Cardiac septum (tissue), 1 donor: ENCODE measurements around the gene BCL7B. TPM values are rescaled to one million over a fixed set of nuclear protein-coding genes. Genes with fewer than 3 reads are reported as not detected.
"Not testable (repeated sequence)": the region's sequence is repeated elsewhere in the genome, so short reads cannot be mapped to it uniquely, and the experiment has no call there.

ENCODE experiments used
- DNase-seq: peaks from one replicate; pipeline ENCODE4 v3.0.0-alpha.2; 2020; ENCODE audit warnings: low spot score
- intact Hi-C: fragments of 100-400 bp; cut with DNase I; formaldehyde crosslinking; loops from one replicate; pipeline ENCODE4 v1.14.0; 2022
- long read RNA-seq: library from polyadenylated mRNA; unstranded; transcript quantifications from one replicate; pipeline ENCODE4 v2.0.0, GENCODE V29; 2021
- total RNA-seq: library from RNA; stranded (reverse); fragmentation: NEBNext Ultra II Directional; extraction: Animal tissue kit (Norgen Biotek cat#: 25700); gene quantifications from one replicate; pipeline ENCODE4 v1.2.1, GENCODE V29; 2021
- donor health status: DM: no; HTN: no; CAD: no.

The BCL7B gene
- 68.9 TPM for total RNA-seq
- long read RNA-seq, transcript BCL7B-206 (7 exons, 985 nt), result minor isoform, 11 of 180 reads
- long read RNA-seq, transcript BCL7B-201 (6 exons, 1,975 nt), result major isoform, 149 of 180 reads
- long read RNA-seq, partial matches to known transcripts, result 6 of 180 reads
- long read RNA-seq, other reads (novel, unspliced or antisense), result 9 of 180 reads

GRCh38 chr7:73557397-73558257 lies at the start of gene BCL7B:
TSS of gene BCL7B (minus strand) at chr7:73557690. CDS start at chr7:73557578, 112 bp downstream.
- intact Hi-C loops, result loop anchor here (1.0 to 2.0 kb wide), 2 partner anchors 21 to 35 kb away; partner anchors contain the start of genes BAZ1B and TBL2
- DNase-seq, result peak; percentile 83

- DNase-seq, result no peak
- intact Hi-C loops, result loop anchor here (2.0 to 5.0 kb wide), 2 partner anchors 119 to 252 kb away; no protein-coding TSS in a partner anchor
Observed at GRCh38 chr7:73605601-73606220, 48.2 kb upstream of the BCL7B start.

GRCh38 chr7:73602721-73603651 lies 45.5 kb upstream of the BCL7B start:
- DNase-seq, result no peak
- intact Hi-C loops, result no loop called here

DNA sequence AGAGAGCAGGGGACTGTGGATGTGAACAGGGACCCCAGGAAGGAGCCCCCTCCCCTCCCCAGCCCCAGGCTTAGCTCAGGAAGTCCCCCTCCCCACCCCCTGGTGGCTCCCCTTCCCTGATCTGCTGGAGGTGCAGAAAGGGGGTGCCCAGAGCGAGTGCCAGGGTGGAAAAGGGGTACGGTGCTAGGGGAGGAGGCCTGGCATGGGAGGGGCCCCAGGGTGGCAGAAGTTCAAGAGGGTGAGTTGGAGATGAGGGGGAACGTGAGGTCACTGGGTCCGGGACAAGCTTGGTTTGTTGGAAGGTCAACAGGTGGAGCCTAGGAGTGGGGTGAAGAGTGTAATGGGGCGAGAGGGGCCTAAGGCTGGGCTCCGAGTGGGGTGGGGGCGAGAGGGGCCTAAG lies 42.4 kb upstream of the BCL7B start:
- no peak for DNase-seq
- intact Hi-C loops, result no loop called here

DNA sequence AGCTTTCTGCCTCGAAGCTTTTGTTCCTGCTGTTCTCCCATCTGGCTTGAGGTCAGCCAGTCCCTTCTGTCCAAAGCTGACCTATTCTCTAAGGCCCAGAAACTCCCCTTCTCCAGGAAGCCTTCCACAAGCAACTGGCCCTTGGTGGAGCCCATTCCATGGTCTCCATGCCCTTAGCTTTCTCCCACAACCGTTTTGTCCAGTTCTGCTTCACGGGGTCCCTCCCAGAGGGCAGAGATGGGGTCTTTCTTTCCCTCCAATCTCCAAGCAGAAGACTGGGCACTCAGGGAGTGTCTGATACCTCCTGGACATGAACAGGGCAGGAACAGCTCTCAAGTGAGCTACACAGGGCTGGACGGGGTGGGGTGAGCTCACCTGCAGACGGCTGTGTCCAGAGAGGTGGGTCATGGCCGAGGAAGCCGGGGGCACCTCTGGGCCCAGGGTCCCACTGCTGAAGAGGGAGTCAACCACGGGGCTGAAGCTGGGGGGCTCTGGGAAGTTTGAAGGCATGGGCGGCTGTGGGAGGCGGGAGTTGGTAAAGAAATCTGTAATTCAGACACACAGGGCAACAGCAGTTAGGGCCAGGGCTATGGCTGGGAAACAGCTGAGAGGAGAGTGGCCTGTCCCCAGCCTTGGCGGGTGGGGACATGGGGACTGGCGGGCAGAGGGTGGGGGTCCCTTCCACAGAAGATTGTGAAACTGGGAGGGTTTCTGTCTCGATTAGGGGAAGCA lies 41.8 kb upstream of the BCL7B start:
- no peak for DNase-seq
- intact Hi-C loops, result no loop called here

DNA sequence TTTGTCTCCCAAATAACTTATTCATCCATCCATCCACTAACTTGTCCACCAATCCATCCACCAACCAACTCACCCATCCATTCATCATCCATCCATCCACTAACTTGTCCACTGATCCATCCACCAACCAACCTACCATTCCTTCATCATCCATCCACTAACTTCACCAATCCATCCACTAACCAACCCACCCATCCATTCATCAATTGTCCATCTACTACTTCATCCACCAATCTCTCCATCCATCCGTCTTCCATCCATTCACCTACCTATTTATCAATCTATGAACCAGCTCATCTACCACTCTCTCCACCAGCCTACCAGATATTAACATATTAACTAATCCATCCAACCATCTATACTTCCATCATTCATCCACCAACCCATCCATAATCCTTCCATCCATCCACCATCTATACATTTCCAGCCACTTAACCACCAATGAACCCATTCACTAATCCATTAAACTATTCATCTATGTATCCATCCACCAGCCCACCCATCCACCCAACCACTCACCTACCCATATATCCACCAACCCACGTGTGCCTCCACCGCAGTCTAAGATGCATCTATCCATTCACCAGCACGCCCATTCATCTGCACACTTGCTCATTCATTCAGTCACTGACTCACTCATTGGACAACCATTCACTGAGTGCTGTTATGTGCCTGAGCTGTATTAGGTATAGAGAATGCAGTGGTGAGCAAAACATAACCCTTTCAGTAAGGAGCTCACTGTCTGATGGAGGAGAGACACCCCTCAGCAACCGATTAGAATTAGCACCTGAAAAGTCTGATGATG lies 40.7 kb upstream of the BCL7B start:
- no peak for DNase-seq

GRCh38 chr7:73596191-73597065 lies 38.9 kb upstream of the BCL7B start:
- DNase-seq, result no peak
- intact Hi-C loops, result no loop called here

More for the DNA sequence above, 40.7 kb upstream of the BCL7B start:
- intact Hi-C loops, result no loop called here

- intact Hi-C loops, result no loop called here
- DNase-seq, result no peak
Observed at GRCh38 chr7:73595358-73595757, 37.9 kb upstream of the BCL7B start.

DNA sequence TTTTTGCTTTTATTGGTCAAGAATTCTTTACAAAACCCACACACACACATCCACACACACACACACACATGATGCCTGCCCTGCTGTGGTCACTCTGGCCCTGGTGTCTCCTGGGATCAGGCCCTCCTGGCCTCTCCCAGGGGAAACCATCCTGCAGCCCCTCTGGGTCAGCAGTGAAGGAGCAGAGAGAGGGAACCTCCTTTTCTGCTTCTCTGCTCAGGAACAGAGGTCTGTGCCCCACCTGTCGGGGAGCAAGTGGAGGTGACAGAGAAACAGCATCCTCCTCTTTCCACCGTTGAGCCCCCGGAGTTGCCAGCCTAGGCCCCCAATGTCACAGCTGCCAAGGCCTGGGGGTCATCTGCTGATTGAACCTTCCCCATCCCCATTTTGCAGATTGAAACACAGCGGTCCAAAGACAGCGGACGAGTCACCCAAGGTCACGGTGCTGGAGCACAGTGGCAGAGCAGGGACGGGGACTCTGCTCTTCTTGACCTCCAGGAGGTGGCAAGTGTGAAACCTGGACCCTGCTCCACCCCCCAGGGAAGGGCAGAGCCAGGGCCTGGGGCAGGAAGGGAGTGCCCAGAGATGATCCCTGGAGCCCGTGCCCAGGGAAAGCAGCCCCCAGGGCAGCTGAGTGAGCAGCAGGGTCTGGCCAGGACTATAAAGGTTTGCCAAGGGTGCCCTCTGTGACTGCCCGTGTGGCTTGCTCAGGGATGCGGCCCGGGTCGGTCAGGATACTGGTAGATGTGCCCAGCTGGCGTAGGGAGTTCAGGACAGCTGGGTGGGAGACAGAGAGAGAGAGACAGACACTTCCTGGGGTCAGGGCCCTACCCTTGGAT lies 35.9 kb upstream of the BCL7B start:
- intact Hi-C loops, result no loop called here
- DNase-seq, result no peak

- intact Hi-C loops, result no loop called here
- no peak for DNase-seq
Observed at GRCh38 chr7:73586911-73587310, 29.4 kb upstream of the BCL7B start.

GRCh38 chr7:73585196-73585595 lies 27.7 kb upstream of the BCL7B start:
- intact Hi-C loops, result no loop called here
- no peak for DNase-seq

DNA sequence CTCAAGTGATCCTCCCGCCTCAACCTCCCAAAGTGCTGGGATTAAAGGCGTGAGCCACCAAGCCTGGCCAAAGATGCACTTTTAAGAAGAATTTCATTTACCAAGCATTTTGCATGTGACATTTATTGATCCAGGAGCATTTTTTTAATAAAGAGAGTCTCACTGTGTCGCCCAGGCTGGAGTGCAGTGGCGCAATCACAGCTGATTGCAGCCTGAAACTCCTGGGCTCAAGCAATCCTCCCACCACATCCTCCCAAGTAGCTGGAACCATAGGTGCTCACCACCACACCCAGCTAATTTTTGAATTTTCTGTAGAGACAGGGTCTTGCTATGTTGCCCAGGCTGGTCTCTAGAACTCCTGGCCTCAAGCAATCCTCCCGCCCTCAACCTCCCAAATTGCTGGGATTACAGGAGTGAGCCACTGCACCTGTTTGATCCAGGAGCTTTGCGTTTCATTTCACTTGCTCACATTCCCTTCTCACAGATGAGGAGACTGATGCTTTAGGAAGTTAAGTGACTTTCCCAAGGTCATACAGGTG lies 25.2 kb upstream of the BCL7B start:
- no peak for DNase-seq
- intact Hi-C loops, result no loop called here

DNA sequence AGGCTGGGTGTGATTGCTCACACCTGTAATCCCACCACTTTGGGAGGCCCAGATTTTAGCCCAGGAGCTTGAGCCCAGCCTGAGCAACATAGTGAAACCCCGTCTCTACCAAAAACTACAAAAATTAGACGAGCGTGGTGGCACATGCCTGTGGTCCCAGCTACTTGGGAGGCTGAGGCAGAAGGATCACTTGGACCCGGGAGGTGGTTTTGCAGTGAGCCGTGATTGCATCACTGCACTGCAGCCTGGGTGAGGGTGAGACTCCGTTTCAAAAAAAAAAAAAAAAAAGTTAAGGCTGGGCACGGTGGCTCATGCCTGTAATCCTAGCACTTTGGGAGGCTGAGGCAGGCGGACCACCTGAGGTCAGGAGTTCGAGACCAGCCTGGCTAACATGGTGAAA lies 23.5 kb upstream of the BCL7B start:
- intact Hi-C loops, DNase-seq: not testable (repeated sequence)

DNA sequence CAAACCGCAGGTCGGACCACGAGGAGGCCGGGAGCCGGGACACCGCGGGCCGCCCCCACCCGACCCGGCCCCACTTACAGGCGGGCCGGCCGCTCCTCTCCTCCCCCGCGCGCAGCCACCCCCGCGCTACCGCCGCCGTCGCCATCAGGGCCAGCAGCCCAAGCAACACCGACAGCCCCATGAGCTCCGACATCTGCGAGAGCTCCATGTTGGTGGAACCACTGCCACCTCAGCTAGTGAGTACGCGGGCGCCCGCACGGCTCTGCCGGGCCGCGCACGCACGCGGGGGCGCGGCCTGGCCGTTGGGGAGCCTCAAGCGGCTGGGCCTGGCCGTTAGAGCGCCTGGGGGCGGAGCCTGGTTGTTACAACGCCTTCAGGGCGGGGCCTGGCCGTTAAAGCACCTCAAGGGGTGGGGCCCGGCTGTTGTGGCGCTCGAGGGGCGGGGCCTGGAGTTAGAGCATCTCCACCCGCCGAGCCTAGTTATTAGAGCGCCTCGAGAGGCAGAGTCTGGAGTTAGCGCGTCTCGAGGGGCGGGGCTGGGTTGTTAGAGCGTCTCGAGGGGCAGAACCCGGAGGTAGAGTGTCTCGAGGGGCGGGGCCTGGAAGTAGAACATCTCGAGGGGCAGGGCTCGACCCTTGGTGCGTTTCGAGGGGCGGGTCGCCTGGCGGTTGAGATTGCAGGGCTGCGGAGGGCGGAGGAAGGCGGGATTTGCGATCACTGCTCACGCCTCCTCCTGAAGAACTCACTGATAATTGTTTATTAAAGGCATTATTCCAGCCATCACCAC lies 21.0 kb upstream of the BCL7B start, which contains the start of gene TBL2:
TBL2 (minus strand) TSS at position 238 of the 787 bp plus-strand sequence; CDS start at position 208, 30 bp downstream.
- peak; percentile 100 for DNase-seq
- intact Hi-C loops, result loop anchor here (1.0 to 2.0 kb wide), 2 partner anchors 21 to 56 kb away; partner anchors contain the start of genes BAZ1B and BCL7B
